Activated naive CD4-positive, alpha-beta T cell treated with anti-CD3 and anti-CD28 coated beads, Interleukin-2, amount 50 U/mL, for 72 hours (primary cell): ENCODE data around the gene RSL24D1. TPM values are rescaled to one million over a fixed set of nuclear protein-coding genes. Genes with fewer than 3 reads are reported as not detected.
A peak's percentile ranks its signal among the peaks of the same experiment; 100 is the strongest.

Source experiments
- ATAC-seq, 2 donors: fragments of 150-1000 bp; cut with Tn5 transposase; 2 replicates each; pipeline ENCODE4 v1.10.0; 2021; ENCODE audit warnings: mild to moderate bottlenecking in 2 of 2, moderate library complexity in 2 of 2
- DNase-seq, 2 donors: peaks; one replicate each; pipeline ENCODE4 v3.0.0; 2021 to 2022; ENCODE audit warnings: low spot score in 2 of 2
- H3K27ac Mint-ChIP-seq, 2 donors: one replicate each; pipeline ENCODE4 v1.8.0; 2022; ENCODE audit warnings: mild to moderate bottlenecking in 2 of 2, mixed read lengths in 2 of 2
- H3K36me3 Mint-ChIP-seq, 2 donors: one replicate each; pipeline ENCODE4 v1.8.0; 2022; ENCODE audit warnings: mixed read lengths in 2 of 2
- H3K9me3 Mint-ChIP-seq, 2 donors: one replicate each; pipeline ENCODE4 v1.8.0; 2022; ENCODE audit warnings: mixed read lengths in 2 of 2
- total RNA-seq, 2 donors: library from RNA; stranded (reverse); gene quantifications; one replicate each; pipeline ENCODE4 v1.2.3, GENCODE V29; 2022

The RSL24D1 gene
- total RNA-seq, 2 donors from 2014 or later: 133 to 137 TPM

DNA sequence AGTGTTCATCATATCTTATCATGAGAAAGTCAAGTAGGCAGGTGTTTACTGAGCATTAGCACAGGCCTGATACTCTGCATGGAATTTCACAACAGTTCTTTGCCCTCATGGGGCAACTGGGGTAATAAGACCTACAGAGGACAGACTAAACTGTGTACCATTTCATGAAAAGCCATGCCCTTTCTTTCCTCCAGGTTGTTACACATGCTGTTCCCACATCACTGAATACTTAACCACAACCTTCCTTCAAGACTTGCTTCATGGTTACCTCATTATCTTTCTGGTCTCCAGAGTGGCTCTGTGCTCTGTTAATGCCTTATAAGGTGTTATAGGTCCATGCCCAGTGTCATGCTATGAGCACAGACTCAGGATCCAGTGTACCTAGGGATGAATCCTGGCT lies 28.2 kb upstream of the RSL24D1 start:
- peaks cover 17 to 51% of the 10 kb centered on the region in 2 donors for H3K36me3 Mint-ChIP-seq
- no peaks in the 10 kb centered on the region for H3K9me3 Mint-ChIP-seq
- DNase-seq (no peak), ATAC-seq (peak; percentile 75 to 79)
- H3K27ac Mint-ChIP-seq: peak overlapping the region in 1 of 2 donors; percentile 76

DNA sequence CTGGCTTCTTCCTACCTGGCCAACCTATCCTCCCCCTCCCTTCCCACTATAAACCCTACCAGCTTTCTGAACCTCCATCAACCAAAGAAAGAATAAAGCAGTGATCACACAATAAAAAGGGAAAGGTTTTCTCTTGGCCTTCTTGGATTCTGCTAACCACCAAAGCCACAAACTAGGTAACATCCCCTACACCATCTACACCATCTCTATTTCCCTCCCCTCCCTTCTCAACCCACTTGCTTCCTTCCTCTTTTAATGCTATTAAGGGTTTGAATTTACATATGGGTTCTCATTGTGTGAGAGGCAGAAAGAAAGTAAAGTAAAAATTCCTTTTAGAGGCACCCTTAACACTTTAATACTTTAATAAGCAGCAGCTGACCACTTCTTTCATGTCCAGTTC lies 25.8 kb upstream of the RSL24D1 start:
- H3K36me3 Mint-ChIP-seq: peaks cover 22 to 51% of the 10 kb centered on the region in 2 donors
- no peaks in the 10 kb centered on the region for H3K9me3 Mint-ChIP-seq
- peak overlapping the region in 1 of 2 donors; percentile 89 for H3K27ac Mint-ChIP-seq
- DNase-seq: no peak
- peak in 1 of 2 donors; percentile 12 for ATAC-seq

GRCh38 chr15:55221090-55222011 lies 24.6 kb upstream of the RSL24D1 start:
- peaks cover 22 to 50% of the 10 kb centered on the region in 2 donors for H3K36me3 Mint-ChIP-seq
- H3K9me3 Mint-ChIP-seq: no peaks in the 10 kb centered on the region
- DNase-seq: peak in 1 of 2 donors; percentile 59

GRCh38 chr15:55220606-55221005 lies 23.9 kb upstream of the RSL24D1 start:
- Mint-ChIP-seq H3K36me3 (peaks cover 20 to 43% of the 10 kb centered on the region in 2 donors), H3K9me3 (no peaks in the 10 kb centered on the region), H3K27ac (peak overlapping the region; percentile 30 to 89)
- DNase-seq (no peak), ATAC-seq (no peak)

More at GRCh38 chr15:55221090-55222011, 24.6 kb upstream of the RSL24D1 start:
- H3K27ac Mint-ChIP-seq: peak overlapping the region; percentile 34 to 89
- peak; percentile 53 to 68 for ATAC-seq

DNA sequence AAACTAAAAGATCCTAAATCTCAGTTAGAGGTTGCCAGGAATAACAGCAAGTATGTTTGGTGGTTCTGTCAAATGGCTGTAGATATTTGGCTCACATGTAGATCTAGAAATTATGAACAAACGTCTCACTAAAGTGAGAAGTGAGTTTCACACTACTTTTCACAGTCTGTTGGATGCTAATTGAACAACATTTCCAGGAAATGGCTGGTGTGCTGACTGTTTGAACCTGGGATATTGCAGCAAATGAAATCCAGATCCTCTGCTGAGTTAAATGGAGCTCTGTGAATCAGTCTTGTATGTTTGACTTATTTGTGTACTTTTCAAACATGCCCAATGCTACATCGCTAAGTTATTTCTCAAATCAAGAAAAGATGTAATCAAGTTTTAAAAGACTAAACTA lies 21.3 kb upstream of the RSL24D1 start:
- Mint-ChIP-seq H3K36me3 (peaks cover 15 to 30% of the 10 kb centered on the region in 2 donors), H3K27ac (peak overlapping the region in 1 of 2 donors; percentile 89), H3K9me3 (no peaks in the 10 kb centered on the region)
- ATAC-seq: peak in 1 of 2 donors; percentile 75
- DNase-seq: no peak

- DNase-seq: no peak
- Mint-ChIP-seq H3K36me3 (peaks cover 7 to 8% of the 10 kb centered on the region in 2 donors), H3K27ac (no peak overlapping the region), H3K9me3 (peaks cover 0 to under 1% of the 10 kb centered on the region in 2 donors)
- ATAC-seq: no peak
Measured at GRCh38 chr15:55204464-55204863, 7.7 kb upstream of the RSL24D1 start.

DNA sequence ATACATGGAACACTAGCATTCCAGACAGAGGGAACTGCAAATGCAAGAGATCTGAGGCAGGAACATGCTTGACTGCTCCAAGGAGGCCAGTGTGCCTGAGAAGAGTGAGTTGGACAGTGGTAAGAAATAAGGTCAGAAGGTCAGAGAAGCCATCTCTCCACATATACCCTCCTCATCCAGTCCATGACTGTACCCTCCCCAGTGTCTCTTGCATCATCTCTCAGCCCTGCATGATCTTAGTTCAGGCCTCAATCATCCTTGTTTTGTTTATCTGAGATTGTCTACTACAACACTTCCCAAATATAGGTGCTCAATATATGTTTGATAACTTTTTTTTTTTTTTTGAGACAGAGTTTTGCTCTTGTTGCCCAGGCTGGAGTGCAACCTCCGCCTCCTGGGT lies 5.5 kb upstream of the RSL24D1 start:
- no peak overlapping the region for H3K27ac Mint-ChIP-seq
- ATAC-seq: no peak

DNA sequence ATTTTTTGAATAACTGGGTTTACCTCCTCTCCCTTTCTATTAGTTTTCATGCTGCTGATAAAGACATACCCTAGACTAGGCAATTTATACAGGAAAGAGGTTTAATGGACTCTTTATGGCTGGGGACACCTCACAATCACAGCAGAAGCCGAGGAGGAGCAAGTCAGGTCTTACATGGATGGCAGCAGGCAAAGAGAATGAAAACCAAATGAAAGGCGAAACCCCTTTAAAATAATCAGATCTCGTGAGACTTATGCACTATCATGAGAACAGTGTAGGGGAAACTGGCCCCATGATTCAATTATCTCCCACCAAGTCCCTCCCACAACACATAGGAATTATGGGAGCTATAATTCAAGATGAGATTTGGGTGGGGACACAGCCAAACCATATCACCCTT lies 2.0 kb upstream of the RSL24D1 start:
- Mint-ChIP-seq H3K36me3 (peaks cover 0 to 21% of the 10 kb centered on the region in 2 donors), H3K27ac (peak overlapping the region; percentile 13 to 58), H3K9me3 (peaks cover 0 to 6% of the 10 kb centered on the region in 2 donors)
- DNase-seq (no peak), ATAC-seq (no peak)

More for the DNA sequence above, 5.5 kb upstream of the RSL24D1 start:
- Mint-ChIP-seq H3K9me3 (peaks cover 0 to 6% of the 10 kb centered on the region in 2 donors), H3K36me3 (peaks cover 7 to 21% of the 10 kb centered on the region in 2 donors)
- no peak for DNase-seq

- DNase-seq (no peak), ATAC-seq (no peak)
- Mint-ChIP-seq H3K36me3 (peaks cover 4 to 27% of the 10 kb centered on the region in 2 donors), H3K9me3 (peaks cover 0 to 6% of the 10 kb centered on the region in 2 donors), H3K27ac (no peak overlapping the region)
Measured at GRCh38 chr15:55197719-55198118, 978 bp upstream of the RSL24D1 start.

GRCh38 chr15:55197362-55197705 lies 593 bp upstream of the RSL24D1 start:
- H3K27ac Mint-ChIP-seq: no peak overlapping the region
- ATAC-seq (peak in 1 of 2 donors; percentile 4), DNase-seq (no peak)
- H3K9me3 Mint-ChIP-seq: peaks cover 0 to 6% of the 10 kb centered on the region in 2 donors
- H3K36me3 Mint-ChIP-seq: peaks cover 4 to 27% of the 10 kb centered on the region in 2 donors

GRCh38 chr15:55195996-55196395 lies 745 bp downstream of the RSL24D1 start:
- H3K9me3 Mint-ChIP-seq: peaks cover 0 to 6% of the 10 kb centered on the region in 2 donors
- DNase-seq: no peak
- H3K36me3 Mint-ChIP-seq: peaks cover 4 to 28% of the 10 kb centered on the region in 2 donors
- H3K27ac Mint-ChIP-seq: no peak overlapping the region
- no peak for ATAC-seq

GRCh38 chr15:55194256-55194655 lies 2.5 kb downstream of the RSL24D1 start:
- ATAC-seq (no peak), DNase-seq (no peak)
- Mint-ChIP-seq H3K36me3 (peaks cover 4 to 28% of the 10 kb centered on the region in 2 donors), H3K9me3 (peaks cover 0 to 3% of the 10 kb centered on the region in 2 donors), H3K27ac (peak overlapping the region in 1 of 2 donors; percentile 18)

DNA sequence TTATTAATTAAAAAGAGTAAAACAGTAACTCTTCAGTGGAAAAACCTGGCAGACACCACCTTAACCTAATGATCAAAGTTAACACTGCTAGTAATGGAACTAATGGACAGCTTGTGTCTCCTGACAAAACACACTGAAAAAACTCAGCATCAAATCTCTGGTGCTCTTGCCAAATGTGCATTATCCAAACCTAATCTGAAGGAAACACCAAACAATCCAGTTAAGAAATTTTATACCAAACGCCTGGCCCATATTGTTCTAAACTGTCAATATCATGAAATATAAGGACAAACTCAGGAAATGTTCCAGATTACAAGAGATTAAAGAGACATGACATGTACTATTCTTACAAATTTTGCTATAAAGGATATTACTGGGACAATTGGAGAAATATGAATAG lies 10.4 kb downstream of the RSL24D1 start:
- Mint-ChIP-seq H3K27ac (no peak overlapping the region), H3K36me3 (peaks cover 11 to 20% of the 10 kb centered on the region in 2 donors), H3K9me3 (no peaks in the 10 kb centered on the region)
- no peak for ATAC-seq
- no peak for DNase-seq

- no peak for DNase-seq
- Mint-ChIP-seq H3K9me3 (no peaks in the 10 kb centered on the region), H3K27ac (peak overlapping the region in 1 of 2 donors; percentile 18), H3K36me3 (peaks cover 11 to 19% of the 10 kb centered on the region in 2 donors)
- no peak for ATAC-seq
Measured at GRCh38 chr15:55183679-55184078, 13.1 kb downstream of the RSL24D1 start.

DNA sequence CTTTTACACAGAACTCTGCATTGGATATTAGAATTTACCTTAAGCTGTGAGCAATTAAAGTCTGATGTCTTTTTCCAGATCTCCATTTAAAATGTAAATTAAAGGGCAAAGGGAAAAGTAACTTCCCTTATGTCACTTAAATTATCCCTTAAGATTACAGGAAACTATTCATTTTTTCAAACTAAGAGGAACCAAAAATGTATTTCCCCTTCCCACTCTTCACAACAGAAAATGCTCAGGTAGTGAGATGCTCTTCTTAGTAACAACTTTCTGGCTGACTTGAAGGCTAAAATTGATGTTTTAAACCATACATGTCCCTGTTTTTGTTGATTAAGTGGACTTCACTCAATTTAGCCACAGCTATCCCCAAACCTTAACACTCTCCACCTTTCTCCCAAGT lies 17.6 kb downstream of the RSL24D1 start:
- Mint-ChIP-seq H3K36me3 (peaks cover 5 to 12% of the 10 kb centered on the region in 2 donors), H3K27ac (peak overlapping the region in 1 of 2 donors; percentile 19), H3K9me3 (no peaks in the 10 kb centered on the region)
- no peak for DNase-seq
- ATAC-seq: no peak

- no peak overlapping the region for H3K27ac Mint-ChIP-seq
- DNase-seq: no peak
- no peaks in the 10 kb centered on the region for H3K9me3 Mint-ChIP-seq
- H3K36me3 Mint-ChIP-seq: no peaks in the 10 kb centered on the region
- no peak for ATAC-seq
Measured at GRCh38 chr15:55170361-55170760, 26.4 kb downstream of the RSL24D1 start.

GRCh38 chr15:55168350-55168974 lies 28.3 kb downstream of the RSL24D1 start:
- H3K36me3 Mint-ChIP-seq: no peaks in the 10 kb centered on the region
- DNase-seq (peak in 1 of 2 donors; percentile 48), ATAC-seq (peak; percentile 60 to 80)
- H3K9me3 Mint-ChIP-seq: no peaks in the 10 kb centered on the region
- no peak overlapping the region for H3K27ac Mint-ChIP-seq
